K562 (cell line): Measurements from ENCODE around the gene PTPRT. TPM values are rescaled to one million over a fixed set of nuclear protein-coding genes. Genes with fewer than 3 reads are reported as not detected.

ENCODE experiments used
- ATAC-seq: fragments of 200-7000 bp; cut with Tn5 transposase; 3 replicates; pipeline ENCODE4 v1.9.1; 2020; ENCODE audit warnings: moderate library complexity
- BruUV-seq: library from RNA; stranded (reverse); fragments of 400-500 nt; replicated peaks from 2 replicates; lab custom pipeline; 2021; lab: Mats Ljungman, UMichigan
- CTCF ChIA-PET: fragments of 300-600 bp; formaldehyde crosslinking; extraction: SDS; loops from one replicate; lab custom pipeline; 2021; ENCODE audit warnings: low intra/inter-chr PET ratio; lab: Yijun Ruan, JAX
- POLR2A ChIA-PET: fragments of 300-600, 350-650 bp; sonication (Branson Sonifier 250); formaldehyde crosslinking; extraction: SDS; loops from one replicate; lab custom pipeline; 2021; ENCODE audit warnings: antibody characterized with exemption, inconsistent platforms; lab: Yijun Ruan, JAX
- DNase-seq, 4 experiments: peaks; one replicate each; pipeline versions ENCODE4 v3.0.0 to v3.0.0-alpha.2; 2011 to 2018; ENCODE audit warnings: low spot score in 3 of 4, mixed read lengths in 3 of 4; ENCODE audit errors: extremely low read depth in 1 of 4
- FAIRE-seq: peaks from 2 replicates; lab custom pipeline; 2011; peaks lifted over from hg19 to GRCh38; lab: Jason Lieb, UNC
- H2AFZ ChIP-seq: 2 replicates; pipeline ENCODE4 v1.6.0; 2011; ENCODE audit warnings: low read depth, low read length, control low read depth, inconsistent platforms
- H3K27ac ChIP-seq: fragments of 200-600 bp; 3 replicates; pipeline ENCODE4 v1.8.0; 2011; ENCODE audit warnings: low read depth, mild to moderate bottlenecking, control low read depth, inconsistent platforms, low read length, moderate library complexity, mixed read lengths; ENCODE audit errors: extremely low read depth
- H3K27me3 ChIP-seq, 2 experiments: fragments of 300-600 bp in 1 of 2; 2 replicates in 1 of 2; 3 replicates in 1 of 2; pipeline versions ENCODE4 v1.6.0 to v1.8.0; 2011; ENCODE audit warnings: inconsistent platforms in 2 of 2, low read length in 2 of 2, mild to moderate bottlenecking in 1 of 2, mixed read lengths in 1 of 2, moderate library complexity in 1 of 2; ENCODE audit not compliant: control insufficient read depth in 2 of 2, insufficient read depth in 2 of 2
- H3K36me3 ChIP-seq: fragments of 300-600 bp; 3 replicates; pipeline ENCODE4 v1.8.0; 2011; ENCODE audit warnings: mild to moderate bottlenecking, low read length, inconsistent platforms; ENCODE audit not compliant: control insufficient read depth, insufficient read depth
- H3K4me1 ChIP-seq, 2 experiments: fragments of 200-600 bp in 1 of 2; replicated peaks in 1 of 2; 2 replicates in 1 of 2; 3 replicates in 1 of 2; pipeline versions ENCODE4 v1.5.1 to v1.8.0; 2011; ENCODE audit warnings: inconsistent platforms in 2 of 2, low read length in 2 of 2, mild to moderate bottlenecking in 1 of 2, mixed read lengths in 1 of 2, moderate library complexity in 1 of 2; ENCODE audit not compliant: control insufficient read depth in 2 of 2, insufficient read depth in 2 of 2
- H3K4me2 ChIP-seq: 2 replicates; pipeline ENCODE4 v1.6.1; 2011; ENCODE audit warnings: low read length, control low read depth, inconsistent platforms, mixed read lengths; ENCODE audit not compliant: insufficient read depth
- H3K4me3 ChIP-seq: fragments of 200-600 bp; sonication (generic), shearing (Covaris generic); 2 replicates; pipeline ENCODE4 v1.5.1; 2016; ENCODE audit warnings: control low read depth, inconsistent platforms
- H3K79me2 ChIP-seq: fragments of 200-600 bp; 3 replicates; pipeline ENCODE4 v1.8.0; 2011; ENCODE audit warnings: low read length, inconsistent platforms; ENCODE audit not compliant: control insufficient read depth, insufficient read depth
- H3K9ac ChIP-seq, 2 experiments: 2 replicates each; pipeline versions ENCODE4 v1.6.0 to v1.6.1; 2011; ENCODE audit warnings: low read depth in 2 of 2, low read length in 2 of 2, control low read depth in 1 of 2, inconsistent platforms in 1 of 2, mild to moderate bottlenecking in 1 of 2, mixed read lengths in 1 of 2; ENCODE audit not compliant: insufficient read depth in 1 of 2
- H3K9me1 ChIP-seq: one replicate; pipeline ENCODE4 v1.6.0; 2011; ENCODE audit warnings: inconsistent platforms, mild to moderate bottlenecking, low read length, moderate library complexity; ENCODE audit not compliant: control insufficient read depth, insufficient read depth
- H3K9me3 ChIP-seq: replicated peaks from 2 replicates; pipeline ENCODE4 v1.5.1; 2011; ENCODE audit warnings: low read depth, low read length, inconsistent platforms; ENCODE audit not compliant: control insufficient read depth, insufficient read depth
- H4K20me1 ChIP-seq: replicated peaks from 2 replicates; pipeline ENCODE4 v1.6.1; 2011; ENCODE audit warnings: low read length, inconsistent platforms, mixed read lengths; ENCODE audit not compliant: control insufficient read depth, insufficient read depth
- BHLHE40 ChIP-seq: IDR thresholded peaks from 2 replicates; pipeline ENCODE4 v1.6.1; 2011; ENCODE audit warnings: low read length, improper control_type of control experiment
- BRF1 ChIP-seq: IDR thresholded peaks from 3 replicates; pipeline ENCODE4 v1.6.1; 2011; ENCODE audit warnings: borderline replicate concordance, mild to moderate bottlenecking; ENCODE audit not compliant: insufficient read length; ENCODE audit errors: extremely low read depth
- CTBP1 ChIP-seq: fragments of 450-650 bp; IDR thresholded peaks from 2 replicates; pipeline ENCODE4 v1.6.1; 2016; ENCODE audit warnings: borderline replicate concordance
- HNRNPUL1 ChIP-seq: fragments of 200-400 bp; formaldehyde crosslinking; IDR thresholded peaks from 2 replicates; pipeline ENCODE4 v1.6.1; 2017; ENCODE audit warnings: low read length
- POLR2AphosphoS5 ChIP-seq: IDR thresholded peaks from 2 replicates; pipeline ENCODE4 v1.6.1; 2011; ENCODE audit warnings: mild to moderate bottlenecking, low read depth, low read length, moderate library complexity; ENCODE audit not compliant: control insufficient read depth, insufficient read depth
- ZBTB2 ChIP-seq: fragments of 450-650 bp; IDR thresholded peaks from 2 replicates; pipeline ENCODE4 v1.6.1; 2016; ENCODE audit warnings: antibody characterized with exemption
- ZNF12 ChIP-seq: sonication (generic); formaldehyde crosslinking; IDR thresholded peaks from 2 replicates; pipeline ENCODE4 v1.4.0; 2020; ENCODE audit warnings: mild to moderate bottlenecking, missing genetic modification reagents
- ZNF324 ChIP-seq: fragments of 250-450 bp; sonication (Bioruptor Pico); IDR thresholded peaks from 2 replicates; pipeline ENCODE4 v1.4.0; 2020; ENCODE audit warnings: mild to moderate bottlenecking
- WGBS: fragments of 100-300 bp; shearing (Covaris generic); methylation state at CpG from one replicate; pipeline ENCODE4 v1.1.6; 2016; ENCODE audit warnings: low coverage, mixed read lengths; ENCODE audit not compliant: insufficient coverage; ENCODE audit errors: missing lambda C conversion rate; 5-methylcytosine and 5-hydroxymethylcytosine counted together
- in situ Hi-C: fragments of 300-500 bp; cut with MboI; formaldehyde crosslinking; loops from 4 replicates; pipeline ENCODE4 v1.15.0; 2018; ENCODE audit warnings: inconsistent platforms, mixed read lengths
- intact Hi-C: fragments of 100-400 bp; cut with micrococcal nuclease; formaldehyde crosslinking; loops from 2 replicates; pipeline ENCODE4 v1.14.2; 2022
- polyA plus RNA-seq, 8 experiments: library from polyadenylated mRNA; depleted of rRNA in 4 of 8; stranded (reverse) in 5 of 8; unstranded in 3 of 8; fragments of >200 nt; fragmentation: Nextera tagmentation in 2 of 8; fragmentation: Illumina TruSeq in 1 of 8; extraction: Ambion mirVana in 2 of 8; extraction: Trizol in 1 of 8; gene quantifications; 2 replicates each; pipeline versions ENCODE4 v1.2.1 to v1.2.3, GENCODE V29; 2011 to 2014; ENCODE audit warnings: inconsistent platforms in 1 of 8, missing spikeins in 1 of 8
- total RNA-seq, 7 experiments: library from RNA; depleted of rRNA in 6 of 7; stranded (reverse); fragments of >200 nt in 6 of 7; fragmentation: Illumina TruSeq in 2 of 7; extraction: Trizol in 2 of 7; gene quantifications; 2 replicates each; pipeline versions ENCODE4 v1.2.1 to v1.2.3, GENCODE V29; 2011 to 2021; ENCODE audit warnings: low replicate concordance in 1 of 7
- TF ChIP-seq, protein P1 (sequence below): fragments of 250-450 bp; sonication (Bioruptor Pico); IDR thresholded peaks from 2 replicates; pipeline ENCODE4 v1.8.0; 2021; ENCODE audit warnings: borderline replicate concordance, mild to moderate bottlenecking, moderate library complexity; ENCODE audit not compliant: poor library complexity, severe bottlenecking
- TF ChIP-seq, protein P2 (sequence below): IDR thresholded peaks from 2 replicates; pipeline ENCODE4 v1.6.1; 2011; ENCODE audit warnings: borderline replicate concordance, low read depth, mild to moderate bottlenecking, moderate library complexity, low read length; ENCODE audit not compliant: insufficient read depth, poor library complexity, severe bottlenecking

The PTPRT gene
- total and polyA plus RNA-seq, 9 of the 15 experiments (the other 6 are each of a cell fraction or from before 2014, with no cell fraction given) = not detected

- no peak overlapping the region for H2AFZ ChIP-seq
- H3K9me3 ChIP-seq = no peaks in the 10 kb centered on the region
- 2% methylated on average over 5 of the region's 5 CpGs for WGBS
- FAIRE-seq (no peak), ATAC-seq (no peak), DNase-seq (no peak)
- POLR2A ChIA-PET = no interaction called here
- no peak overlapping the region for H3K4me3 ChIP-seq
- intact Hi-C loops (no loop called here), in situ Hi-C loops (no loop called here)
- no peaks in the 10 kb centered on the region for H3K27me3 ChIP-seq
- H3K36me3 ChIP-seq = no peaks in the 10 kb centered on the region
- CTCF ChIA-PET = no interaction called here
- no peaks in the 10 kb centered on the region for H3K4me1 ChIP-seq
- no TSS peak for BruUV-seq
- no peak overlapping the region for H3K4me2 ChIP-seq
- no peaks in the 10 kb centered on the region for H3K9me1 ChIP-seq
- H3K9ac ChIP-seq = no peak overlapping the region
- no peaks in the 10 kb centered on the region for H4K20me1 ChIP-seq
- H3K79me2 ChIP-seq = no peaks in the 10 kb centered on the region
- H3K27ac ChIP-seq = no peak overlapping the region
- no peak for TF ChIP-seq ZNF12 (CRISPR knock-in tag)
- TF ChIP-seq BHLHE40 = no peak
- no peak for TF ChIP-seq CTBP1
- TF ChIP-seq ZNF324 = no peak
- no peak for TF ChIP-seq ZBTB2
- TF ChIP-seq POLR2AphosphoS5 = no peak
- TF ChIP-seq HNRNPUL1 = no peak
- TF ChIP-seq, protein P1, sequence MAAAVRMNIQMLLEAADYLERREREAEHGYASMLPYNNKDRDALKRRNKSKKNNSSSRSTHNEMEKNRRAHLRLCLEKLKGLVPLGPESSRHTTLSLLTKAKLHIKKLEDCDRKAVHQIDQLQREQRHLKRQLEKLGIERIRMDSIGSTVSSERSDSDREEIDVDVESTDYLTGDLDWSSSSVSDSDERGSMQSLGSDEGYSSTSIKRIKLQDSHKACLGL = no peak
- no peak for TF ChIP-seq BRF1
- TF ChIP-seq, protein P2, sequence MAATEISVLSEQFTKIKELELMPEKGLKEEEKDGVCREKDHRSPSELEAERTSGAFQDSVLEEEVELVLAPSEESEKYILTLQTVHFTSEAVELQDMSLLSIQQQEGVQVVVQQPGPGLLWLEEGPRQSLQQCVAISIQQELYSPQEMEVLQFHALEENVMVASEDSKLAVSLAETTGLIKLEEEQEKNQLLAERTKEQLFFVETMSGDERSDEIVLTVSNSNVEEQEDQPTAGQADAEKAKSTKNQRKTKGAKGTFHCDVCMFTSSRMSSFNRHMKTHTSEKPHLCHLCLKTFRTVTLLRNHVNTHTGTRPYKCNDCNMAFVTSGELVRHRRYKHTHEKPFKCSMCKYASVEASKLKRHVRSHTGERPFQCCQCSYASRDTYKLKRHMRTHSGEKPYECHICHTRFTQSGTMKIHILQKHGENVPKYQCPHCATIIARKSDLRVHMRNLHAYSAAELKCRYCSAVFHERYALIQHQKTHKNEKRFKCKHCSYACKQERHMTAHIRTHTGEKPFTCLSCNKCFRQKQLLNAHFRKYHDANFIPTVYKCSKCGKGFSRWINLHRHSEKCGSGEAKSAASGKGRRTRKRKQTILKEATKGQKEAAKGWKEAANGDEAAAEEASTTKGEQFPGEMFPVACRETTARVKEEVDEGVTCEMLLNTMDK = no peak
Measured at GRCh38 chr20:42496595-42496994, 693.1 kb downstream of the PTPRT start.
